GM12878 (cell line): ENCODE measurements around the gene RPS8. TPM values are rescaled to one million over a fixed set of nuclear protein-coding genes. Genes with fewer than 3 reads are reported as not detected.

Experiments
- ATAC-seq: fragments of 200-7000 bp; cut with Tn5 transposase; 3 replicates; pipeline ENCODE4 v1.9.1; 2020; ENCODE audit warnings: mild to moderate bottlenecking, moderate library complexity
- BruUV-seq: library from RNA; stranded (reverse); fragments of 400-500 nt; replicated peaks from 2 replicates; lab custom pipeline; 2021; lab: Mats Ljungman, UMichigan
- CTCF ChIA-PET: fragments of 300-600 bp; sonication (Branson Sonifier 250); formaldehyde crosslinking; extraction: SDS; loops from one replicate; lab custom pipeline; 2021; ENCODE audit warnings: inconsistent platforms; lab: Yijun Ruan, JAX
- POLR2A ChIA-PET: fragments of 350-600 bp; formaldehyde crosslinking; extraction: SDS; loops from one replicate; lab custom pipeline; 2021; ENCODE audit warnings: inconsistent platforms; lab: Charles Lee
- RAD21 ChIA-PET: fragments of 300-600 bp; sonication (Branson Sonifier 250); formaldehyde crosslinking; loops from one replicate; lab custom pipeline; 2023; ENCODE audit warnings: antibody characterized with exemption; ENCODE audit not compliant: unreplicated experiment; lab: Charles Lee
- SMC1A ChIA-PET: fragments of 300-600 bp; sonication (Branson Sonifier 250); formaldehyde crosslinking; loops from one replicate; lab custom pipeline; 2023; ENCODE audit not compliant: unreplicated experiment, uncharacterized antibody; lab: Charles Lee
- DNase-seq: peaks from one replicate; pipeline ENCODE4 v3.0.0-alpha.2; 2011; ENCODE audit warnings: low read depth, low spot score
- FAIRE-seq: peaks from 3 replicates; lab custom pipeline; 2011; peaks lifted over from hg19 to GRCh38; lab: Jason Lieb, UNC
- H2AFZ ChIP-seq: 2 replicates; pipeline ENCODE4 v1.6.0; 2011; ENCODE audit warnings: low read depth, low read length, control low read depth; ENCODE audit not compliant: control insufficient read depth
- H3K27ac ChIP-seq: 2 replicates; pipeline ENCODE4 v1.5.1; 2011; ENCODE audit warnings: control low read depth; ENCODE audit not compliant: control insufficient read depth, insufficient read depth
- H3K27me3 ChIP-seq, 2 experiments: replicated peaks in 1 of 2; 2 replicates each; pipeline versions ENCODE4 v1.6.0 to v1.6.1; 2011; ENCODE audit warnings: low read length in 1 of 2; ENCODE audit not compliant: control insufficient read depth in 2 of 2, insufficient read depth in 2 of 2
- H3K36me3 ChIP-seq, 2 experiments: 2 replicates each; pipeline ENCODE4 v1.5.1; 2011; ENCODE audit warnings: low read length in 1 of 2; ENCODE audit not compliant: control insufficient read depth in 2 of 2, insufficient read depth in 2 of 2
- H3K4me1 ChIP-seq: 2 replicates; pipeline ENCODE4 v1.6.1; 2011; ENCODE audit warnings: mild to moderate bottlenecking, low read length, moderate library complexity, mixed read lengths; ENCODE audit not compliant: control insufficient read depth, insufficient read depth
- H3K4me2 ChIP-seq: 2 replicates; pipeline ENCODE4 v1.6.0; 2011; ENCODE audit warnings: control low read depth; ENCODE audit not compliant: control insufficient read depth, insufficient read depth
- H3K4me3 ChIP-seq: fragments of 200-600 bp; sonication (generic); 2 replicates; pipeline ENCODE4 v1.5.1; 2016
- H3K79me2 ChIP-seq: 2 replicates; pipeline ENCODE4 v1.6.0; 2011; ENCODE audit warnings: low read length; ENCODE audit not compliant: control insufficient read depth, insufficient read depth
- H3K9ac ChIP-seq: 2 replicates; pipeline ENCODE4 v1.8.0; 2011; ENCODE audit warnings: low read length, control low read depth, mixed read lengths; ENCODE audit not compliant: control insufficient read depth, insufficient read depth
- H3K9me3 ChIP-seq: replicated peaks from 3 replicates; pipeline ENCODE4 v1.5.1; 2011; ENCODE audit warnings: mild to moderate bottlenecking, low read length; ENCODE audit not compliant: control insufficient read depth, insufficient read depth
- H4K20me1 ChIP-seq: 2 replicates; pipeline ENCODE4 v1.6.0; 2011; ENCODE audit not compliant: control insufficient read depth, insufficient read depth
- BCL3 ChIP-seq: IDR thresholded peaks from 2 replicates; pipeline ENCODE4 v1.6.1; 2011; ENCODE audit warnings: borderline replicate concordance, low read depth, mild to moderate bottlenecking, moderate library complexity, low read length; ENCODE audit not compliant: insufficient read depth, poor library complexity, severe bottlenecking
- BHLHE40 ChIP-seq, 2 experiments: fragments of 450-650 bp in 1 of 2; IDR thresholded peaks; 2 replicates each; pipeline ENCODE4 v1.6.1; 2011 to 2017; ENCODE audit warnings: low read depth in 2 of 2, borderline replicate concordance in 1 of 2, improper control_type of control experiment in 1 of 2, low read length in 1 of 2, mild to moderate bottlenecking in 1 of 2
- CBX3 ChIP-seq: fragments of 200-600 bp; sonication (generic); IDR thresholded peaks from 2 replicates; pipeline ENCODE4 v1.6.1; 2016; ENCODE audit warnings: low read depth, borderline replicate concordance
- CUX1 ChIP-seq: IDR thresholded peaks from 2 replicates; pipeline ENCODE4 v1.6.1; 2012; ENCODE audit warnings: improper control_type of control experiment, low read depth, low read length; ENCODE audit not compliant: insufficient replicate concordance
- ESRRA ChIP-seq: IDR thresholded peaks from 2 replicates; pipeline ENCODE4 v1.6.1; 2012; ENCODE audit warnings: mild to moderate bottlenecking, low read length, improper control_type of control experiment
- IRF3 ChIP-seq: fragments of 450-650 bp; IDR thresholded peaks from 2 replicates; pipeline ENCODE4 v1.6.1; 2014; ENCODE audit warnings: mild to moderate bottlenecking
- NBN ChIP-seq: fragments of 450-650 bp; IDR thresholded peaks from 2 replicates; pipeline ENCODE4 v1.6.1; 2016
- NR2C2 ChIP-seq: IDR thresholded peaks from 2 replicates; pipeline ENCODE4 v1.6.1; 2011; ENCODE audit warnings: borderline replicate concordance, low read depth; ENCODE audit not compliant: control insufficient read depth, insufficient read length
- RUNX3 ChIP-seq: IDR thresholded peaks from 2 replicates; pipeline ENCODE4 v1.6.1; 2012; ENCODE audit warnings: low read length, inconsistent platforms
- SMARCA5 ChIP-seq: fragments of 450-650 bp; IDR thresholded peaks from 2 replicates; pipeline ENCODE4 v1.6.1; 2017; ENCODE audit warnings: mild to moderate bottlenecking
- SPI1 ChIP-seq: IDR thresholded peaks from 2 replicates; pipeline ENCODE4 v1.6.1; 2011; ENCODE audit warnings: low read depth, mild to moderate bottlenecking, low read length, moderate library complexity, borderline replicate concordance; ENCODE audit not compliant: insufficient read depth
- SREBF2 ChIP-seq: IDR thresholded peaks from 2 replicates; pipeline ENCODE4 v1.6.1; 2012; ENCODE audit warnings: mild to moderate bottlenecking, low read length
- STAT1 ChIP-seq: fragments of 450-650 bp; conservative IDR thresholded peaks from 2 replicates; pipeline ENCODE4 v1.6.1; 2014; ENCODE audit warnings: antibody characterized with exemption, mild to moderate bottlenecking
- ZNF217 ChIP-seq: fragments of 450-650 bp; IDR thresholded peaks from 2 replicates; pipeline ENCODE4 v1.6.1; 2017; ENCODE audit warnings: antibody characterized with exemption, mild to moderate bottlenecking
- WGBS: methylation state at CpG from one replicate; pipeline ENCODE4 v1.1.6; 2016; ENCODE audit warnings: low lambda C conversion rate; ENCODE audit not compliant: insufficient replicate concordance, insufficient coverage; ENCODE audit errors: missing lambda C conversion rate; 5-methylcytosine and 5-hydroxymethylcytosine counted together
- in situ Hi-C: fragments of 300-500 bp; cut with MboI; formaldehyde crosslinking; loops from 9 replicates; pipeline ENCODE4 v1.14.3; 2018; ENCODE audit warnings: mixed read lengths
- intact Hi-C: fragments of 100-400 bp; cut with micrococcal nuclease; formaldehyde crosslinking; loops from one replicate; pipeline ENCODE4 v1.14.2; 2022; ENCODE audit not compliant: unreplicated experiment
- polyA plus RNA-seq, 11 experiments: library from polyadenylated mRNA; depleted of rRNA in 4 of 11; unstranded in 6 of 11; stranded (reverse) in 5 of 11; fragments of >200 nt; fragmentation: Nextera tagmentation in 4 of 11; fragmentation: Illumina TruSeq in 1 of 11; extraction: Ambion mirVana in 4 of 11; extraction: Trizol in 1 of 11; gene quantifications; 1 replicate in 1 of 11; 2 replicates in 10 of 11; pipeline versions ENCODE4 v1.2.1 to v1.2.3, GENCODE V29; 2011 to 2016; ENCODE audit warnings: inconsistent platforms in 2 of 11, missing spikeins in 2 of 11, low read depth in 1 of 11
- total RNA-seq, 4 experiments: library from RNA; depleted of rRNA in 3 of 4; stranded (reverse); fragments of >200 nt in 3 of 4; fragmentation: Illumina TruSeq in 1 of 4; extraction: Trizol in 1 of 4; gene quantifications; 2 replicates each; pipeline versions ENCODE4 v1.2.1 to v1.2.3, GENCODE V29; 2013 to 2021

Gene RPS8
- total and polyA plus RNA-seq, 10 of the 15 experiments (the other 5 are each of a cell fraction or from before 2014, with no cell fraction given): 1,296 to 3,461 (median 2,877) TPM

- WGBS: under 1% methylated on average over 33 of the region's 33 CpGs
- TSS peak; percentile 100 for BruUV-seq
- Histone ChIP-seq H3K9ac (peak overlapping the region; percentile 97), H3K4me2 (peak overlapping the region; percentile 96), H3K27ac (peak overlapping the region; percentile 100), H3K36me3 (no peaks in the 10 kb centered on the region), H3K9me3 (no peaks in the 10 kb centered on the region), H3K27me3 (no peaks in the 10 kb centered on the region), H3K4me3 (peak overlapping the region; percentile 36; the same call in 1 of the 2 replicates), H3K4me1 (peaks cover 6% of the 10 kb centered on the region), H2AFZ (peak overlapping the region; percentile 100), H3K79me2 (no peaks in the 10 kb centered on the region), H4K20me1 (no peaks in the 10 kb centered on the region)
- POLR2A ChIA-PET: interaction anchor here (0.6 to 5.9 kb wide), 17 partner anchors 11 to 485 kb away, joined by 3 to 56 read pairs (median 4); partner anchors contain the start of genes BEST4, BTBD19, DYNLT4 and PLK3
- CTCF ChIA-PET: interaction anchor here (0.5 to 4.7 kb wide), 16 partner anchors 11 to 192 kb away, joined by 3 to 45 read pairs (median 4); partner anchors contain the start of genes BTBD19, DYNLT4, HECTD3 and PLK3
- peak; percentile 100 for FAIRE-seq
- intact Hi-C loops (loop anchor here (1.0 to 5.0 kb wide), 3 partner anchors 42 to 98 kb away; partner anchors contain the start of gene RPS8), in situ Hi-C loops (no loop called here)
- peak; percentile 90 for DNase-seq
- peak; percentile 96 for ATAC-seq
- SMC1A ChIA-PET: interaction anchor here (0.7 to 5.9 kb wide), 11 partner anchors 11 to 485 kb away, joined by 3 to 52 read pairs (median 4); partner anchors contain the start of genes BTBD19, DYNLT4 and PLK3
- RAD21 ChIA-PET: interaction anchor here (0.5 to 3.5 kb wide), 11 partner anchors 11 to 484 kb away, joined by 3 to 41 read pairs (median 4); partner anchors contain the start of genes BTBD19, PLK3 and UROD
- TF ChIP-seq SPI1: peak; percentile 77
- TF ChIP-seq SMARCA5: peak; percentile 37; the same call in 1 of the 2 replicates
- peak in 1 of 2 experiments; percentile 47; a peak in 2 of 4 replicates for TF ChIP-seq BHLHE40 (IDR thresholded peaks at IDR 0.05; ENCODE audit: borderline replicate concordance in 1 of 2, low read depth in 2 of 2, low read length in 1 of 2)
- TF ChIP-seq CBX3: no peak
- TF ChIP-seq NR2C2: no peak
- TF ChIP-seq BCL3: peak; percentile 84
- no peak for TF ChIP-seq IRF3
- TF ChIP-seq RUNX3: peak; percentile 64
- peak; percentile 61; the same call in 1 of the 2 replicates for TF ChIP-seq STAT1
- no peak; the same call in 1 of the 2 replicates for TF ChIP-seq SREBF2
- TF ChIP-seq ESRRA: peak; percentile 90
- no peak for TF ChIP-seq CUX1
- no peak for TF ChIP-seq ZNF217
- TF ChIP-seq NBN: peak; percentile 97
Measured at GRCh38 chr1:44819608-44820327, 44.4 kb downstream of the RPS8 start.
